Astrocyte of the cerebellum (primary cell): Measurements from ENCODE around the gene SMAD6.

ENCODE experiments used
- DNase-seq: peaks from one replicate; pipeline ENCODE4 v3.0.0-alpha.2; 2011; ENCODE audit warnings: low read depth
- H3K4me3 ChIP-seq: 2 replicates; pipeline ENCODE4 v1.5.1; 2011; ENCODE audit warnings: mild to moderate bottlenecking, low read depth, low read length, moderate library complexity
- in situ Hi-C: cut with HindIII; loops from 2 replicates; pipeline ENCODE4 v1.10.0; 2017; ENCODE audit warnings: low sequenced_read_pairs
- TF ChIP-seq, protein P1 (sequence below): IDR thresholded peaks from 2 replicates; pipeline ENCODE4 v1.5.1; 2012; ENCODE audit warnings: low read length, low read depth, moderate library complexity, mild to moderate bottlenecking; ENCODE audit errors: missing control alignments

Gene SMAD6

GRCh38 chr15:66673410-66674322, 28.4 kb upstream of the SMAD6 start:
- TF ChIP-seq, protein P1, sequence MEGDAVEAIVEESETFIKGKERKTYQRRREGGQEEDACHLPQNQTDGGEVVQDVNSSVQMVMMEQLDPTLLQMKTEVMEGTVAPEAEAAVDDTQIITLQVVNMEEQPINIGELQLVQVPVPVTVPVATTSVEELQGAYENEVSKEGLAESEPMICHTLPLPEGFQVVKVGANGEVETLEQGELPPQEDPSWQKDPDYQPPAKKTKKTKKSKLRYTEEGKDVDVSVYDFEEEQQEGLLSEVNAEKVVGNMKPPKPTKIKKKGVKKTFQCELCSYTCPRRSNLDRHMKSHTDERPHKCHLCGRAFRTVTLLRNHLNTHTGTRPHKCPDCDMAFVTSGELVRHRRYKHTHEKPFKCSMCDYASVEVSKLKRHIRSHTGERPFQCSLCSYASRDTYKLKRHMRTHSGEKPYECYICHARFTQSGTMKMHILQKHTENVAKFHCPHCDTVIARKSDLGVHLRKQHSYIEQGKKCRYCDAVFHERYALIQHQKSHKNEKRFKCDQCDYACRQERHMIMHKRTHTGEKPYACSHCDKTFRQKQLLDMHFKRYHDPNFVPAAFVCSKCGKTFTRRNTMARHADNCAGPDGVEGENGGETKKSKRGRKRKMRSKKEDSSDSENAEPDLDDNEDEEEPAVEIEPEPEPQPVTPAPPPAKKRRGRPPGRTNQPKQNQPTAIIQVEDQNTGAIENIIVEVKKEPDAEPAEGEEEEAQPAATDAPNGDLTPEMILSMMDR: no peak
- H3K4me3 ChIP-seq: no peak overlapping the region
- in situ Hi-C loops: no loop called here
- no peak for DNase-seq

DNA sequence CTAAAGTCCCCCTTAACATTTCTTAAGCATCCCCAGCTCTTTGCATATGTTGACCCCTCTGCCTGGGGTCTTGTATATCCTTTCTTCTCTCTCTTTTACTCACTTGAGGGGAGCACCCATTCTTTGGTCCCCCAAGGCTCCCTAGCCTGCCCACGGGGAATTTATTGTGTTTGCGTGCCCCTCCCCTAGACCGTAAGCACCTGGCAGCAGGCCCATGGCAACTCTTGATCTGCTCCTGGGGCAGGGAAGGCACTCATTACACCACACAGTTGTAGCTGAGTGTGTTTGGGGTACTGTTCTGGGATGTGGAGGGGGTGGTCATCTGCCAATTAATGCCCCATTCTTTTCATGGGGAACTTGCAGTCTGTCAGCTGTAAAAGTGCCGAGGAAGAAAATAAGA, 27.3 kb upstream of the SMAD6 start:
- DNase-seq: no peak
- TF ChIP-seq, protein P1: no peak
- in situ Hi-C loops: no loop called here
- no peak overlapping the region for H3K4me3 ChIP-seq

GRCh38 chr15:66675446-66675845, 26.6 kb upstream of the SMAD6 start:
- no peak for DNase-seq
- in situ Hi-C loops: no loop called here
- H3K4me3 ChIP-seq: no peak overlapping the region
- TF ChIP-seq, protein P1: no peak

- in situ Hi-C loops: no loop called here
- TF ChIP-seq, protein P1: no peak
- no peak for DNase-seq
- H3K4me3 ChIP-seq: no peak overlapping the region
Measured at GRCh38 chr15:66677336-66677735, 24.7 kb upstream of the SMAD6 start.

- DNase-seq: no peak
- in situ Hi-C loops: no loop called here
- H3K4me3 ChIP-seq: no peak overlapping the region
- TF ChIP-seq, protein P1: no peak
Measured at GRCh38 chr15:66679061-66679656, 22.9 kb upstream of the SMAD6 start.

DNA sequence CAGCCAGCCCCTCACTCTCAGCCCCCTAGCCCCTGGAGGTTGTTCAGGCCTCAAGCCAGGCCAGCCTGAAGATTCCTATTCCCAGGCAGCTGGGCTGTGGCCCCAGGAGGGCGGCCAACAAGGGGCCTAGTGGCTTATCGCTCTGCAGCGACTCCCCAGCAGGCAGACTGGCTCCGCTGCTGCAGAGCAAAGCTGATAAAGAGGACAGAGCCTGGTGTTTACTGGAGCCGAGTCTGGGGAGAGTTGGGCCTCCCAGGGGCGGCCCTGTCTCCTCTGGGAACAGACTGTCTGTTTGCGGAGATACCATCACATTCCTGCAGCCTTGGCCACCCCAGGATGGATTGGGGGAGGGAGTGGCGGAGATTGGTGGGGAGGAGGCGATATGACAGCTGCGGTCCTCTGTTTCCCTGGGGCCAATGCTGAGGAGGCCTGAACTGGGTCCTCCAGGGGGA, 22.4 kb upstream of the SMAD6 start:
- TF ChIP-seq, protein P1: no peak
- DNase-seq: no peak
- in situ Hi-C loops: no loop called here
- no peak overlapping the region for H3K4me3 ChIP-seq
